Activated CD8-positive, alpha-beta memory T cell treated with anti-CD3 and anti-CD28 coated beads, Interleukin-2, amount 10 ng/mL, durations not matched to agents 7 days and 5 days (primary cell): ENCODE results near the gene DNAH6. TPM values are rescaled to one million over a fixed set of nuclear protein-coding genes. Genes with fewer than 3 reads are reported as not detected.
A peak's percentile ranks its signal among the peaks of the same experiment; 100 is the strongest.

Experiments
- ATAC-seq: fragments of 150-1000 bp; cut with Tn5 transposase; one replicate; pipeline ENCODE4 v1.10.0; 2021; ENCODE audit warnings: moderate library complexity
- CTCF ChIA-PET: fragments of 350-600 bp; sonication (Branson Sonifier 250); formaldehyde crosslinking; loops from one replicate; lab custom pipeline; 2021; ENCODE audit warnings: antibody characterized with exemption; lab: Charles Lee
- DNase-seq: peaks from one replicate; pipeline ENCODE4 v3.0.0-alpha.2; 2020
- H3K27ac Mint-ChIP-seq: one replicate; pipeline ENCODE4 v1.8.0; 2021; ENCODE audit warnings: mild to moderate bottlenecking, mixed read lengths
- H3K27me3 Mint-ChIP-seq: one replicate; pipeline ENCODE4 v1.8.0; 2021; ENCODE audit warnings: mixed read lengths
- H3K36me3 Mint-ChIP-seq: one replicate; pipeline ENCODE4 v1.8.0; 2021; ENCODE audit warnings: mild to moderate bottlenecking, mixed read lengths
- H3K4me1 Mint-ChIP-seq: one replicate; pipeline ENCODE4 v1.8.0; 2021; ENCODE audit warnings: mixed read lengths
- H3K4me3 Mint-ChIP-seq: one replicate; pipeline ENCODE4 v1.8.0; 2021; ENCODE audit warnings: mild to moderate bottlenecking, moderate library complexity, mixed read lengths
- H3K9me3 Mint-ChIP-seq: one replicate; pipeline ENCODE4 v1.8.0; 2022; ENCODE audit warnings: low read depth, mixed read lengths
- total RNA-seq, 2 experiments: library from RNA; stranded (reverse); gene quantifications; one replicate each; pipeline ENCODE4 v1.2.3, GENCODE V29; 2021

The DNAH6 gene
- total RNA-seq, 2 experiments from 2014 or later = 0.63 to 0.85 TPM

- Mint-ChIP-seq H3K27me3 (no peaks in the 10 kb centered on the region), H3K4me1 (peaks cover 36% of the 10 kb centered on the region), H3K9me3 (peaks cover 6% of the 10 kb centered on the region), H3K4me3 (no peak overlapping the region), H3K27ac (no peak overlapping the region), H3K36me3 (peaks cover 9% of the 10 kb centered on the region)
- CTCF ChIA-PET = no interaction called here
- DNase-seq (no peak), ATAC-seq (no peak)
Observed at GRCh38 chr2:84649058-84649457, 132.8 kb downstream of the DNAH6 start.

- Mint-ChIP-seq H3K27ac (peak overlapping the region; percentile 38), H3K4me1 (peaks cover 36% of the 10 kb centered on the region), H3K9me3 (peaks cover 6% of the 10 kb centered on the region), H3K4me3 (no peak overlapping the region), H3K27me3 (no peaks in the 10 kb centered on the region), H3K36me3 (peaks cover 14% of the 10 kb centered on the region)
- CTCF ChIA-PET = no interaction called here
- no peak for DNase-seq
- peak; percentile 33 for ATAC-seq
Observed at GRCh38 chr2:84649487-84650142, 133.3 kb downstream of the DNAH6 start.

GRCh38 chr2:84652431-84652830, 136.1 kb downstream of the DNAH6 start:
- DNase-seq (no peak), ATAC-seq (no peak)
- H3K9me3 Mint-ChIP-seq = peaks cover 6% of the 10 kb centered on the region
- H3K36me3 Mint-ChIP-seq = peaks cover 11% of the 10 kb centered on the region
- CTCF ChIA-PET = interaction anchor here (3.2 kb wide), 1 partner anchor 273 kb away, joined by 8 read pairs; no protein-coding TSS in a partner anchor
- no peak overlapping the region for H3K4me3 Mint-ChIP-seq
- no peaks in the 10 kb centered on the region for H3K27me3 Mint-ChIP-seq
- H3K4me1 Mint-ChIP-seq = peaks cover 36% of the 10 kb centered on the region
- peak overlapping the region; percentile 71 for H3K27ac Mint-ChIP-seq

GRCh38 chr2:84653302-84653701, 137.0 kb downstream of the DNAH6 start:
- no peak for ATAC-seq
- DNase-seq = no peak
- H3K4me3 Mint-ChIP-seq = no peak overlapping the region
- no peak overlapping the region for H3K27ac Mint-ChIP-seq
- H3K9me3 Mint-ChIP-seq = peaks cover 6% of the 10 kb centered on the region
- H3K27me3 Mint-ChIP-seq = no peaks in the 10 kb centered on the region
- H3K4me1 Mint-ChIP-seq = peaks cover 36% of the 10 kb centered on the region
- H3K36me3 Mint-ChIP-seq = peaks cover 11% of the 10 kb centered on the region
- CTCF ChIA-PET = interaction anchor here (3.2 kb wide), 1 partner anchor 272 kb away, joined by 8 read pairs; no protein-coding TSS in a partner anchor

GRCh38 chr2:84654414-84654813, 138.1 kb downstream of the DNAH6 start:
- DNase-seq (no peak), ATAC-seq (no peak)
- peaks cover 33% of the 10 kb centered on the region for H3K4me1 Mint-ChIP-seq
- H3K27ac Mint-ChIP-seq = no peak overlapping the region
- no peak overlapping the region for H3K4me3 Mint-ChIP-seq
- no peaks in the 10 kb centered on the region for H3K27me3 Mint-ChIP-seq
- H3K36me3 Mint-ChIP-seq = peaks cover 11% of the 10 kb centered on the region
- CTCF ChIA-PET = no interaction called here
- H3K9me3 Mint-ChIP-seq = peaks cover 6% of the 10 kb centered on the region

- H3K27ac Mint-ChIP-seq = no peak overlapping the region
- no peaks in the 10 kb centered on the region for H3K27me3 Mint-ChIP-seq
- H3K9me3 Mint-ChIP-seq = no peaks in the 10 kb centered on the region
- CTCF ChIA-PET = no interaction called here
- no peak overlapping the region for H3K4me3 Mint-ChIP-seq
- ATAC-seq (no peak), DNase-seq (no peak)
- no peaks in the 10 kb centered on the region for H3K36me3 Mint-ChIP-seq
- no peaks in the 10 kb centered on the region for H3K4me1 Mint-ChIP-seq
Observed at GRCh38 chr2:84669122-84669521, 152.8 kb downstream of the DNAH6 start.

- no peaks in the 10 kb centered on the region for H3K27me3 Mint-ChIP-seq
- H3K27ac Mint-ChIP-seq = no peak overlapping the region
- H3K9me3 Mint-ChIP-seq = no peaks in the 10 kb centered on the region
- H3K4me1 Mint-ChIP-seq = peaks cover 3% of the 10 kb centered on the region
- no peak overlapping the region for H3K4me3 Mint-ChIP-seq
- no peak for DNase-seq
- no peaks in the 10 kb centered on the region for H3K36me3 Mint-ChIP-seq
- ATAC-seq = no peak
- CTCF ChIA-PET = no interaction called here
Observed at GRCh38 chr2:84674099-84674498, 157.8 kb downstream of the DNAH6 start.

- ATAC-seq (no peak), DNase-seq (no peak)
- no peaks in the 10 kb centered on the region for H3K27me3 Mint-ChIP-seq
- CTCF ChIA-PET = no interaction called here
- no peak overlapping the region for H3K27ac Mint-ChIP-seq
- H3K36me3 Mint-ChIP-seq = no peaks in the 10 kb centered on the region
- no peak overlapping the region for H3K4me3 Mint-ChIP-seq
- peaks cover 3% of the 10 kb centered on the region for H3K4me1 Mint-ChIP-seq
- no peaks in the 10 kb centered on the region for H3K9me3 Mint-ChIP-seq
Observed at GRCh38 chr2:84674586-84674985, 158.3 kb downstream of the DNAH6 start.

GRCh38 chr2:84676295-84676694, 160.0 kb downstream of the DNAH6 start:
- H3K4me3 Mint-ChIP-seq = no peak overlapping the region
- H3K27ac Mint-ChIP-seq = no peak overlapping the region
- no peak for ATAC-seq
- H3K4me1 Mint-ChIP-seq = peaks cover 3% of the 10 kb centered on the region
- no peaks in the 10 kb centered on the region for H3K36me3 Mint-ChIP-seq
- CTCF ChIA-PET = no interaction called here
- no peaks in the 10 kb centered on the region for H3K9me3 Mint-ChIP-seq
- H3K27me3 Mint-ChIP-seq = no peaks in the 10 kb centered on the region
- no peak for DNase-seq

- DNase-seq = no peak
- no peak for ATAC-seq
- Mint-ChIP-seq H3K27me3 (no peaks in the 10 kb centered on the region), H3K36me3 (no peaks in the 10 kb centered on the region), H3K9me3 (no peaks in the 10 kb centered on the region), H3K4me1 (peaks cover 3% of the 10 kb centered on the region), H3K27ac (no peak overlapping the region), H3K4me3 (no peak overlapping the region)
- CTCF ChIA-PET = interaction anchor here (1.2 kb wide), 1 partner anchor 91 kb away, joined by 3 read pairs; no protein-coding TSS in a partner anchor
Observed at GRCh38 chr2:84678214-84678613, 161.9 kb downstream of the DNAH6 start.

GRCh38 chr2:84686783-84687476, 170.6 kb downstream of the DNAH6 start:
- Mint-ChIP-seq H3K27ac (no peak overlapping the region), H3K36me3 (no peaks in the 10 kb centered on the region), H3K4me1 (no peaks in the 10 kb centered on the region), H3K4me3 (no peak overlapping the region), H3K27me3 (no peaks in the 10 kb centered on the region), H3K9me3 (no peaks in the 10 kb centered on the region)
- ATAC-seq (no peak), DNase-seq (no peak)
- CTCF ChIA-PET = no interaction called here

- DNase-seq (no peak), ATAC-seq (no peak)
- Mint-ChIP-seq H3K9me3 (no peaks in the 10 kb centered on the region), H3K36me3 (no peaks in the 10 kb centered on the region), H3K27me3 (no peaks in the 10 kb centered on the region), H3K27ac (no peak overlapping the region), H3K4me3 (no peak overlapping the region), H3K4me1 (no peaks in the 10 kb centered on the region)
- CTCF ChIA-PET = no interaction called here
Observed at GRCh38 chr2:84687498-84688149, 171.3 kb downstream of the DNAH6 start.

GRCh38 chr2:84690225-84690624, 173.9 kb downstream of the DNAH6 start:
- H3K27ac Mint-ChIP-seq = no peak overlapping the region
- DNase-seq (no peak), ATAC-seq (no peak)
- no peak overlapping the region for H3K4me3 Mint-ChIP-seq
- H3K36me3 Mint-ChIP-seq = peaks cover 2% of the 10 kb centered on the region
- H3K9me3 Mint-ChIP-seq = no peaks in the 10 kb centered on the region
- peaks cover 7% of the 10 kb centered on the region for H3K4me1 Mint-ChIP-seq
- no peaks in the 10 kb centered on the region for H3K27me3 Mint-ChIP-seq
- CTCF ChIA-PET = no interaction called here
